Neural cell (in vitro differentiated cells): ENCODE measurements around the gene GABBR2. TPM values are rescaled to one million over a fixed set of nuclear protein-coding genes. Genes with fewer than 3 reads are reported as not detected.

Experiments
- H2AFZ ChIP-seq: fragments of 200-600, 300-800 bp; sonication (generic), shearing (Covaris generic); 2 replicates; pipeline ENCODE4 v1.6.0; 2014; ENCODE audit warnings: low read depth, mild to moderate bottlenecking, antibody characterized with exemption, low read length, moderate library complexity
- H3F3A ChIP-seq: fragments of 200-600 bp; shearing (Covaris generic); 2 replicates; pipeline ENCODE4 v1.6.1; 2016; ENCODE audit warnings: mild to moderate bottlenecking, moderate library complexity, mixed read lengths, antibody characterized with exemption, low read length; ENCODE audit not compliant: insufficient read depth, poor library complexity, severe bottlenecking
- H3K27ac ChIP-seq: fragments of 200-600, 300-800 bp; sonication (generic), shearing (Covaris generic); 2 replicates; pipeline ENCODE4 v1.5.1; 2014; ENCODE audit warnings: mild to moderate bottlenecking, low read length, moderate library complexity
- H3K27me3 ChIP-seq: fragments of 300-800, 200-600 bp; sonication (generic), shearing (Covaris generic); 2 replicates; pipeline ENCODE4 v1.6.0; 2014; ENCODE audit warnings: mild to moderate bottlenecking, low read depth, low read length, moderate library complexity; ENCODE audit not compliant: insufficient read depth
- H3K36me3 ChIP-seq: fragments of 300-800, 200-600 bp; sonication (generic), shearing (Covaris generic); 2 replicates; pipeline ENCODE4 v1.5.1; 2014; ENCODE audit warnings: mild to moderate bottlenecking, antibody characterized with exemption, low read length, moderate library complexity; ENCODE audit not compliant: insufficient read depth
- H3K4me2 ChIP-seq: fragments of 300-800, 200-600 bp; sonication (generic), shearing (Covaris generic); 2 replicates; pipeline ENCODE4 v1.6.0; 2014; ENCODE audit warnings: mild to moderate bottlenecking, low read length
- H3K4me3 ChIP-seq: fragments of 300-800, 200-600 bp; sonication (generic), shearing (Covaris generic); 2 replicates; pipeline ENCODE4 v1.5.1; 2014; ENCODE audit warnings: mild to moderate bottlenecking, low read length, moderate library complexity
- H3K79me2 ChIP-seq: fragments of 200-600 bp; shearing (Covaris generic); replicated peaks from 2 replicates; pipeline ENCODE4 v1.6.0; 2014; ENCODE audit warnings: mild to moderate bottlenecking, low read length, moderate library complexity; ENCODE audit not compliant: insufficient read depth
- H3K9ac ChIP-seq: fragments of 300-800, 200-600 bp; sonication (generic), shearing (Covaris generic); 2 replicates; pipeline ENCODE4 v1.6.1; 2016; ENCODE audit warnings: mild to moderate bottlenecking, low read length, mixed read lengths
- H3K9me2 ChIP-seq: fragments of 200-600 bp; shearing (Covaris generic); 2 replicates; pipeline ENCODE4 v1.6.1; 2016; ENCODE audit warnings: mild to moderate bottlenecking, low read length, mixed read lengths; ENCODE audit not compliant: insufficient read depth
- H3K9me3 ChIP-seq: fragments of 200-600, 300-800 bp; sonication (generic), shearing (Covaris generic); 2 replicates; pipeline ENCODE4 v1.6.1; 2016; ENCODE audit warnings: mild to moderate bottlenecking, mixed run types, low read length, moderate library complexity, mixed read lengths
- H4K20me1 ChIP-seq: fragments of 200-600 bp; shearing (Covaris generic); 2 replicates; pipeline ENCODE4 v1.6.1; 2016; ENCODE audit warnings: mild to moderate bottlenecking, mixed run types; ENCODE audit not compliant: insufficient read depth
- EP300 ChIP-seq: fragments of 450-650 bp; conservative IDR thresholded peaks from 2 replicates; pipeline ENCODE4 v1.6.1; 2014; ENCODE audit warnings: antibody characterized with exemption, mild to moderate bottlenecking, moderate library complexity; ENCODE audit not compliant: poor library complexity, severe bottlenecking
- EZH2 ChIP-seq: fragments of 200-600, 300-800 bp; shearing (Covaris generic), sonication (generic); IDR thresholded peaks from 2 replicates; pipeline ENCODE4 v1.6.1; 2014; ENCODE audit warnings: antibody characterized with exemption, low read length, borderline replicate concordance, mild to moderate bottlenecking; ENCODE audit not compliant: insufficient read depth, poor library complexity, severe bottlenecking
- MXI1 ChIP-seq: fragments of 450-650 bp; conservative IDR thresholded peaks from 2 replicates; pipeline ENCODE4 v1.6.1; 2014; ENCODE audit warnings: antibody characterized with exemption, mild to moderate bottlenecking; ENCODE audit not compliant: poor library complexity, severe bottlenecking
- POLR2AphosphoS5 ChIP-seq: IDR thresholded peaks from 2 replicates; pipeline ENCODE4 v1.6.1; 2012
- RAD21 ChIP-seq: fragments of 450-650 bp; conservative IDR thresholded peaks from 2 replicates; pipeline ENCODE4 v1.6.1; 2014; ENCODE audit warnings: antibody characterized with exemption, mild to moderate bottlenecking, moderate library complexity
- SMC3 ChIP-seq: fragments of 450-650 bp; conservative IDR thresholded peaks from 2 replicates; pipeline ENCODE4 v1.6.1; 2014; ENCODE audit warnings: antibody characterized with exemption, mild to moderate bottlenecking, moderate library complexity; ENCODE audit not compliant: poor library complexity
- TAF1 ChIP-seq: IDR thresholded peaks from 2 replicates; pipeline ENCODE4 v1.6.1; 2012; ENCODE audit warnings: low read depth
- polyA plus RNA-seq: library from polyadenylated mRNA; depleted of rRNA; stranded (reverse); fragments of >200 nt; gene quantifications from 2 replicates; pipeline ENCODE4 v1.2.3, GENCODE V29; 2014
- TF ChIP-seq, protein P1 (sequence below): IDR thresholded peaks from 2 replicates; pipeline ENCODE4 v1.6.1; 2012; ENCODE audit warnings: borderline replicate concordance
- TF ChIP-seq, protein P2 (sequence below): fragments of 450-650 bp; IDR thresholded peaks from 2 replicates; pipeline ENCODE4 v1.5.1; 2014; ENCODE audit warnings: antibody characterized with exemption, mild to moderate bottlenecking, moderate library complexity; ENCODE audit not compliant: poor library complexity, severe bottlenecking

Gene GABBR2
- polyA plus RNA-seq, 1 donor from 2014 or later = 7.1 TPM

GRCh38 chr9:98567540-98568233 lies 141.0 kb downstream of the GABBR2 start:
- Histone ChIP-seq H3K4me3 (no peak overlapping the region), H3K9me3 (no peaks in the 10 kb centered on the region), H3K4me2 (no peak overlapping the region), H4K20me1 (no peaks in the 10 kb centered on the region), H3K27me3 (no peaks in the 10 kb centered on the region), H3K9me2 (no peaks in the 10 kb centered on the region), H3F3A (no peaks in the 10 kb centered on the region), H3K36me3 (no peaks in the 10 kb centered on the region), H3K79me2 (no peaks in the 10 kb centered on the region), H2AFZ (no peak overlapping the region), H3K27ac (no peak overlapping the region), H3K9ac (no peak overlapping the region)
- TF ChIP-seq TAF1 (no peak), MXI1 (no peak)
- TF ChIP-seq, protein P1, sequence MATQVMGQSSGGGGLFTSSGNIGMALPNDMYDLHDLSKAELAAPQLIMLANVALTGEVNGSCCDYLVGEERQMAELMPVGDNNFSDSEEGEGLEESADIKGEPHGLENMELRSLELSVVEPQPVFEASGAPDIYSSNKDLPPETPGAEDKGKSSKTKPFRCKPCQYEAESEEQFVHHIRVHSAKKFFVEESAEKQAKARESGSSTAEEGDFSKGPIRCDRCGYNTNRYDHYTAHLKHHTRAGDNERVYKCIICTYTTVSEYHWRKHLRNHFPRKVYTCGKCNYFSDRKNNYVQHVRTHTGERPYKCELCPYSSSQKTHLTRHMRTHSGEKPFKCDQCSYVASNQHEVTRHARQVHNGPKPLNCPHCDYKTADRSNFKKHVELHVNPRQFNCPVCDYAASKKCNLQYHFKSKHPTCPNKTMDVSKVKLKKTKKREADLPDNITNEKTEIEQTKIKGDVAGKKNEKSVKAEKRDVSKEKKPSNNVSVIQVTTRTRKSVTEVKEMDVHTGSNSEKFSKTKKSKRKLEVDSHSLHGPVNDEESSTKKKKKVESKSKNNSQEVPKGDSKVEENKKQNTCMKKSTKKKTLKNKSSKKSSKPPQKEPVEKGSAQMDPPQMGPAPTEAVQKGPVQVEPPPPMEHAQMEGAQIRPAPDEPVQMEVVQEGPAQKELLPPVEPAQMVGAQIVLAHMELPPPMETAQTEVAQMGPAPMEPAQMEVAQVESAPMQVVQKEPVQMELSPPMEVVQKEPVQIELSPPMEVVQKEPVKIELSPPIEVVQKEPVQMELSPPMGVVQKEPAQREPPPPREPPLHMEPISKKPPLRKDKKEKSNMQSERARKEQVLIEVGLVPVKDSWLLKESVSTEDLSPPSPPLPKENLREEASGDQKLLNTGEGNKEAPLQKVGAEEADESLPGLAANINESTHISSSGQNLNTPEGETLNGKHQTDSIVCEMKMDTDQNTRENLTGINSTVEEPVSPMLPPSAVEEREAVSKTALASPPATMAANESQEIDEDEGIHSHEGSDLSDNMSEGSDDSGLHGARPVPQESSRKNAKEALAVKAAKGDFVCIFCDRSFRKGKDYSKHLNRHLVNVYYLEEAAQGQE = no peak

GRCh38 chr9:98565152-98566135 lies 143.3 kb downstream of the GABBR2 start:
- no peaks in the 10 kb centered on the region for H3K79me2 ChIP-seq
- no peaks in the 10 kb centered on the region for H3K27me3 ChIP-seq
- H3K27ac ChIP-seq = no peak overlapping the region
- no peak overlapping the region for H2AFZ ChIP-seq
- no peaks in the 10 kb centered on the region for H3K9me2 ChIP-seq
- H3K4me2 ChIP-seq = no peak overlapping the region
- no peaks in the 10 kb centered on the region for H3K9me3 ChIP-seq
- TF ChIP-seq MXI1 = no peak
- TF ChIP-seq SMC3 = no peak
- TF ChIP-seq TAF1 = no peak
- TF ChIP-seq, protein P1 = no peak
- no peak for TF ChIP-seq POLR2AphosphoS5
- no peak for TF ChIP-seq EP300
- TF ChIP-seq, protein P2, sequence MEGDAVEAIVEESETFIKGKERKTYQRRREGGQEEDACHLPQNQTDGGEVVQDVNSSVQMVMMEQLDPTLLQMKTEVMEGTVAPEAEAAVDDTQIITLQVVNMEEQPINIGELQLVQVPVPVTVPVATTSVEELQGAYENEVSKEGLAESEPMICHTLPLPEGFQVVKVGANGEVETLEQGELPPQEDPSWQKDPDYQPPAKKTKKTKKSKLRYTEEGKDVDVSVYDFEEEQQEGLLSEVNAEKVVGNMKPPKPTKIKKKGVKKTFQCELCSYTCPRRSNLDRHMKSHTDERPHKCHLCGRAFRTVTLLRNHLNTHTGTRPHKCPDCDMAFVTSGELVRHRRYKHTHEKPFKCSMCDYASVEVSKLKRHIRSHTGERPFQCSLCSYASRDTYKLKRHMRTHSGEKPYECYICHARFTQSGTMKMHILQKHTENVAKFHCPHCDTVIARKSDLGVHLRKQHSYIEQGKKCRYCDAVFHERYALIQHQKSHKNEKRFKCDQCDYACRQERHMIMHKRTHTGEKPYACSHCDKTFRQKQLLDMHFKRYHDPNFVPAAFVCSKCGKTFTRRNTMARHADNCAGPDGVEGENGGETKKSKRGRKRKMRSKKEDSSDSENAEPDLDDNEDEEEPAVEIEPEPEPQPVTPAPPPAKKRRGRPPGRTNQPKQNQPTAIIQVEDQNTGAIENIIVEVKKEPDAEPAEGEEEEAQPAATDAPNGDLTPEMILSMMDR = no peak
- TF ChIP-seq RAD21 = no peak
- no peak for TF ChIP-seq EZH2
- no peak overlapping the region for H3K4me3 ChIP-seq
- no peaks in the 10 kb centered on the region for H4K20me1 ChIP-seq
- no peaks in the 10 kb centered on the region for H3K36me3 ChIP-seq
- H3K9ac ChIP-seq = no peak overlapping the region
- H3F3A ChIP-seq = no peaks in the 10 kb centered on the region
